H1 (cell line): ENCODE data around the gene PSIP1. TPM values are rescaled to one million over a fixed set of nuclear protein-coding genes. Genes with fewer than 3 reads are reported as not detected.

Source experiments
- CBX5 ChIP-seq: fragments of 300-800, 300-1000 bp; sonication (generic); IDR thresholded peaks from 2 replicates; pipeline ENCODE4 v1.7.1; 2016; ENCODE audit warnings: antibody characterized with exemption, low read length, low read depth
- CREB1 ChIP-seq: IDR thresholded peaks from 2 replicates; pipeline ENCODE4 v1.6.1; 2012; ENCODE audit warnings: inconsistent platforms
- NRF1 ChIP-seq: IDR thresholded peaks from 2 replicates; pipeline ENCODE4 v1.6.1; 2011; ENCODE audit warnings: mild to moderate bottlenecking, low read depth, low read length, improper control_type of control experiment
- SAP30 ChIP-seq: fragments of 300-600 bp; sonication (generic); IDR thresholded peaks from 2 replicates; pipeline ENCODE4 v1.7.1; 2012; ENCODE audit warnings: low read length, moderate library complexity, mild to moderate bottlenecking, inconsistent platforms; ENCODE audit not compliant: insufficient read depth, insufficient replicate concordance
- SIN3A ChIP-seq, 2 experiments: IDR thresholded peaks in 1 of 2; conservative IDR thresholded peaks in 1 of 2; 2 replicates each; pipeline ENCODE4 v1.6.1; 2011 to 2012; ENCODE audit warnings: low read length in 2 of 2, improper control_type of control experiment in 1 of 2, low read depth in 1 of 2, mild to moderate bottlenecking in 1 of 2
- SP2 ChIP-seq: IDR thresholded peaks from 2 replicates; pipeline ENCODE4 v1.6.1; 2012; ENCODE audit warnings: mild to moderate bottlenecking, low read length, inconsistent platforms
- TCF12 ChIP-seq: IDR thresholded peaks from 2 replicates; pipeline ENCODE4 v1.6.1; 2011; ENCODE audit warnings: low read depth, mild to moderate bottlenecking, low read length
- ZNF274 ChIP-seq: IDR thresholded peaks from 2 replicates; pipeline ENCODE4 v1.7.0; 2012; ENCODE audit warnings: low read length, borderline replicate concordance; ENCODE audit errors: extremely low read depth
- polyA plus RNA-seq, 7 experiments: library from polyadenylated mRNA; depleted of rRNA in 3 of 7; stranded (reverse) in 5 of 7; unstranded in 2 of 7; fragments of >200 nt in 5 of 7; fragments of 200-250 nt in 2 of 7; gene quantifications; 1 replicate in 5 of 7; 2 replicates in 1 of 7; 4 replicates in 1 of 7; pipeline versions ENCODE4 v1.2.1 to v1.2.3, GENCODE V29; 2011 to 2013; ENCODE audit warnings: missing spikeins in 2 of 7, mixed read lengths in 2 of 7
- total RNA-seq: library from RNA; stranded (reverse); fragmentation: NEBNext Ultra II Directional; extraction: Animal tissue kit (Norgen Biotek cat#: 25700); gene quantifications from 2 replicates; pipeline ENCODE4 v1.2.1, GENCODE V29; 2021
- TF ChIP-seq, protein P1 (sequence below): fragments of 300-600 bp; sonication (generic); IDR thresholded peaks from 2 replicates; pipeline ENCODE4 v1.7.1; 2012; ENCODE audit warnings: low read length, moderate library complexity, mild to moderate bottlenecking, inconsistent platforms; ENCODE audit not compliant: insufficient replicate concordance

The PSIP1 gene
- total and polyA plus RNA-seq, 2 of the 8 experiments (the other 6 are each of a cell fraction or from before 2014, with no cell fraction given): 63.3 to 387 TPM

DNA sequence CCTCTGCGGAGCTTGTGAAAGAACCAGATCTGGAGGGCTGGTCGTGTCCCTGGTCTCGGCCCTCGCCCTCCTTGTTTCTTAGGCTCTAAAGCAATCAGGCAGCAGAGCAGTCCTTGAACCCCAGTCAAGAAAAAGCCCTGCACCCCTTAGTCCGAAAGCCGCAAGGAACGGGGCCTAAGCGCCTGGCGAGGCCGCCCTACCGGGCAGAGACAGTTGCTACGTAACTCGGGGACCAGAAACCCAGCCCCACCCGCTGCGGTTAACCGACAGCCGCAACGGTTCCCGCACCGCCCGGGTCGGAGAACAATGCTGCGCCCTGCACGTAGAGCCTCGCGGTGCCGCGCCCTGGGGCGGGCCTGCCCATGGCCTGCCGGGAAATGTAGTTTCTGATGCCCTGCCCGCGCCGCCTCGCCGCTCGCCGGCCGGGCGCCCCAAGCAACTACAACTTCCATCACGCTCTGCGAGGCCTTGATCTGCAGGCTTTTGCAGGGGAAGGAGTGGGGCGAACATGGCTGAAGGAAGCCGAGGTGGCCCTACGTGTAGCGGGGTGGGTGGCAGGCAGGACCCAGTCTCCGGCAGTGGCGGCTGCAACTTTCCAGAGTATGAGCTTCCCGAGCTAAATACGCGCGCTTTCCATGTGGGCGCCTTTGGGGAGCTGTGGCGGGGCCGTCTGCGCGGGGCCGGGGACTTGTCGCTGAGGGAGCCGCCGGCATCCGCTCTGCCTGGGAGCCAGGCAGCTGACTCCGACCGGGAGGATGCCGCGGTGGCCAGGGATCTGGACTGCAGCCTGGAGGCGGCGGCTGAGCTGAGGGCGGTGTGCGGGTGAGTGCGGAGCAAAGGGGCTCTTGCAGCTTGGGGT, 88.2 kb downstream of the PSIP1 start, which contains the start of gene SNAPC3 (continued):
- TF ChIP-seq, protein P1, sequence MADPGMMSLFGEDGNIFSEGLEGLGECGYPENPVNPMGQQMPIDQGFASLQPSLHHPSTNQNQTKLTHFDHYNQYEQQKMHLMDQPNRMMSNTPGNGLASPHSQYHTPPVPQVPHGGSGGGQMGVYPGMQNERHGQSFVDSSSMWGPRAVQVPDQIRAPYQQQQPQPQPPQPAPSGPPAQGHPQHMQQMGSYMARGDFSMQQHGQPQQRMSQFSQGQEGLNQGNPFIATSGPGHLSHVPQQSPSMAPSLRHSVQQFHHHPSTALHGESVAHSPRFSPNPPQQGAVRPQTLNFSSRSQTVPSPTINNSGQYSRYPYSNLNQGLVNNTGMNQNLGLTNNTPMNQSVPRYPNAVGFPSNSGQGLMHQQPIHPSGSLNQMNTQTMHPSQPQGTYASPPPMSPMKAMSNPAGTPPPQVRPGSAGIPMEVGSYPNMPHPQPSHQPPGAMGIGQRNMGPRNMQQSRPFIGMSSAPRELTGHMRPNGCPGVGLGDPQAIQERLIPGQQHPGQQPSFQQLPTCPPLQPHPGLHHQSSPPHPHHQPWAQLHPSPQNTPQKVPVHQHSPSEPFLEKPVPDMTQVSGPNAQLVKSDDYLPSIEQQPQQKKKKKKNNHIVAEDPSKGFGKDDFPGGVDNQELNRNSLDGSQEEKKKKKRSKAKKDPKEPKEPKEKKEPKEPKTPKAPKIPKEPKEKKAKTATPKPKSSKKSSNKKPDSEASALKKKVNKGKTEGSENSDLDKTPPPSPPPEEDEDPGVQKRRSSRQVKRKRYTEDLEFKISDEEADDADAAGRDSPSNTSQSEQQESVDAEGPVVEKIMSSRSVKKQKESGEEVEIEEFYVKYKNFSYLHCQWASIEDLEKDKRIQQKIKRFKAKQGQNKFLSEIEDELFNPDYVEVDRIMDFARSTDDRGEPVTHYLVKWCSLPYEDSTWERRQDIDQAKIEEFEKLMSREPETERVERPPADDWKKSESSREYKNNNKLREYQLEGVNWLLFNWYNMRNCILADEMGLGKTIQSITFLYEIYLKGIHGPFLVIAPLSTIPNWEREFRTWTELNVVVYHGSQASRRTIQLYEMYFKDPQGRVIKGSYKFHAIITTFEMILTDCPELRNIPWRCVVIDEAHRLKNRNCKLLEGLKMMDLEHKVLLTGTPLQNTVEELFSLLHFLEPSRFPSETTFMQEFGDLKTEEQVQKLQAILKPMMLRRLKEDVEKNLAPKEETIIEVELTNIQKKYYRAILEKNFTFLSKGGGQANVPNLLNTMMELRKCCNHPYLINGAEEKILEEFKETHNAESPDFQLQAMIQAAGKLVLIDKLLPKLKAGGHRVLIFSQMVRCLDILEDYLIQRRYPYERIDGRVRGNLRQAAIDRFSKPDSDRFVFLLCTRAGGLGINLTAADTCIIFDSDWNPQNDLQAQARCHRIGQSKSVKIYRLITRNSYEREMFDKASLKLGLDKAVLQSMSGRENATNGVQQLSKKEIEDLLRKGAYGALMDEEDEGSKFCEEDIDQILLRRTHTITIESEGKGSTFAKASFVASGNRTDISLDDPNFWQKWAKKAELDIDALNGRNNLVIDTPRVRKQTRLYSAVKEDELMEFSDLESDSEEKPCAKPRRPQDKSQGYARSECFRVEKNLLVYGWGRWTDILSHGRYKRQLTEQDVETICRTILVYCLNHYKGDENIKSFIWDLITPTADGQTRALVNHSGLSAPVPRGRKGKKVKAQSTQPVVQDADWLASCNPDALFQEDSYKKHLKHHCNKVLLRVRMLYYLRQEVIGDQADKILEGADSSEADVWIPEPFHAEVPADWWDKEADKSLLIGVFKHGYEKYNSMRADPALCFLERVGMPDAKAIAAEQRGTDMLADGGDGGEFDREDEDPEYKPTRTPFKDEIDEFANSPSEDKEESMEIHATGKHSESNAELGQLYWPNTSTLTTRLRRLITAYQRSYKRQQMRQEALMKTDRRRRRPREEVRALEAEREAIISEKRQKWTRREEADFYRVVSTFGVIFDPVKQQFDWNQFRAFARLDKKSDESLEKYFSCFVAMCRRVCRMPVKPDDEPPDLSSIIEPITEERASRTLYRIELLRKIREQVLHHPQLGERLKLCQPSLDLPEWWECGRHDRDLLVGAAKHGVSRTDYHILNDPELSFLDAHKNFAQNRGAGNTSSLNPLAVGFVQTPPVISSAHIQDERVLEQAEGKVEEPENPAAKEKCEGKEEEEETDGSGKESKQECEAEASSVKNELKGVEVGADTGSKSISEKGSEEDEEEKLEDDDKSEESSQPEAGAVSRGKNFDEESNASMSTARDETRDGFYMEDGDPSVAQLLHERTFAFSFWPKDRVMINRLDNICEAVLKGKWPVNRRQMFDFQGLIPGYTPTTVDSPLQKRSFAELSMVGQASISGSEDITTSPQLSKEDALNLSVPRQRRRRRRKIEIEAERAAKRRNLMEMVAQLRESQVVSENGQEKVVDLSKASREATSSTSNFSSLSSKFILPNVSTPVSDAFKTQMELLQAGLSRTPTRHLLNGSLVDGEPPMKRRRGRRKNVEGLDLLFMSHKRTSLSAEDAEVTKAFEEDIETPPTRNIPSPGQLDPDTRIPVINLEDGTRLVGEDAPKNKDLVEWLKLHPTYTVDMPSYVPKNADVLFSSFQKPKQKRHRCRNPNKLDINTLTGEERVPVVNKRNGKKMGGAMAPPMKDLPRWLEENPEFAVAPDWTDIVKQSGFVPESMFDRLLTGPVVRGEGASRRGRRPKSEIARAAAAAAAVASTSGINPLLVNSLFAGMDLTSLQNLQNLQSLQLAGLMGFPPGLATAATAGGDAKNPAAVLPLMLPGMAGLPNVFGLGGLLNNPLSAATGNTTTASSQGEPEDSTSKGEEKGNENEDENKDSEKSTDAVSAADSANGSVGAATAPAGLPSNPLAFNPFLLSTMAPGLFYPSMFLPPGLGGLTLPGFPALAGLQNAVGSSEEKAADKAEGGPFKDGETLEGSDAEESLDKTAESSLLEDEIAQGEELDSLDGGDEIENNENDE: no peak
- no peak for TF ChIP-seq CBX5
- peak in 1 of 2 experiments; percentile 51; a peak in 1 of 4 replicates for TF ChIP-seq SIN3A (conservative IDR thresholded peaks at IDR 0.05 in 1 of 2, IDR thresholded peaks at IDR 0.05 in 1 of 2; ENCODE audit: low read depth in 1 of 2, low read length in 2 of 2)
- no peak for TF ChIP-seq SAP30
- TF ChIP-seq TCF12: no peak
- TF ChIP-seq SP2: no peak
- TF ChIP-seq ZNF274: no peak
- TF ChIP-seq NRF1: no peak
- TF ChIP-seq CREB1: peak; percentile 80
